GM12878 (cell line): ENCODE measurements around the gene IGF2BP2.

Experiments
- CHD4 ChIP-seq: fragments of 200-600 bp; sonication (generic); IDR thresholded peaks from 2 replicates; pipeline ENCODE4 v1.6.1; 2016; ENCODE audit warnings: mild to moderate bottlenecking
- HSF1 ChIP-seq: fragments of 150-350 bp; IDR thresholded peaks from 2 replicates; pipeline ENCODE4 v1.6.1; 2014; ENCODE audit warnings: mild to moderate bottlenecking, low read depth, low read length
- NR2C2 ChIP-seq: IDR thresholded peaks from 2 replicates; pipeline ENCODE4 v1.6.1; 2011; ENCODE audit warnings: borderline replicate concordance, low read depth; ENCODE audit not compliant: control insufficient read depth, insufficient read length
- POLR2AphosphoS5 ChIP-seq: IDR thresholded peaks from 2 replicates; pipeline ENCODE4 v1.6.1; 2011; ENCODE audit warnings: mild to moderate bottlenecking, low read length, inconsistent platforms
- RAD21 ChIP-seq: IDR thresholded peaks from 2 replicates; pipeline ENCODE4 v1.6.1; 2011; ENCODE audit warnings: mild to moderate bottlenecking, low read depth, low read length, moderate library complexity; ENCODE audit not compliant: insufficient read depth
- REST ChIP-seq: IDR thresholded peaks from 2 replicates; pipeline ENCODE4 v1.6.1; 2012; ENCODE audit warnings: mild to moderate bottlenecking, low read depth, low read length
- SMC3 ChIP-seq: IDR thresholded peaks from 2 replicates; pipeline ENCODE4 v1.6.1; 2011; ENCODE audit warnings: low read length, improper control_type of control experiment, borderline replicate concordance
- SP1 ChIP-seq: IDR thresholded peaks from one replicate; pipeline ENCODE4 v1.6.1; 2011; ENCODE audit warnings: low read depth, low read length
- TF ChIP-seq, protein P1 (sequence below): fragments of 450-650 bp; IDR thresholded peaks from 2 replicates; pipeline ENCODE4 v1.6.1; 2016; ENCODE audit warnings: mild to moderate bottlenecking

GRCh38 chr3:185778821-185779220 lies 46.0 kb downstream of the IGF2BP2 start:
- TF ChIP-seq SMC3 (no peak), REST (no peak), SP1 (no peak), CHD4 (no peak), POLR2AphosphoS5 (no peak), NR2C2 (no peak), HSF1 (no peak), RAD21 (no peak)
- TF ChIP-seq, protein P1, sequence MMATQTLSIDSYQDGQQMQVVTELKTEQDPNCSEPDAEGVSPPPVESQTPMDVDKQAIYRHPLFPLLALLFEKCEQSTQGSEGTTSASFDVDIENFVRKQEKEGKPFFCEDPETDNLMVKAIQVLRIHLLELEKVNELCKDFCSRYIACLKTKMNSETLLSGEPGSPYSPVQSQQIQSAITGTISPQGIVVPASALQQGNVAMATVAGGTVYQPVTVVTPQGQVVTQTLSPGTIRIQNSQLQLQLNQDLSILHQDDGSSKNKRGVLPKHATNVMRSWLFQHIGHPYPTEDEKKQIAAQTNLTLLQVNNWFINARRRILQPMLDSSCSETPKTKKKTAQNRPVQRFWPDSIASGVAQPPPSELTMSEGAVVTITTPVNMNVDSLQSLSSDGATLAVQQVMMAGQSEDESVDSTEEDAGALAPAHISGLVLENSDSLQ, result no peak
